ENCODE measurements around the gene FHOD1. TPM values are rescaled to one million over a fixed set of nuclear protein-coding genes. Genes with fewer than 3 reads are reported as not detected.

Gene FHOD1
- total and polyA plus RNA-seq, 2 of the 13 experiments (the other 11 are each of a cell fraction or from before 2014, with no cell fraction given): 20.0 to 20.8 TPM

MicroRNAs encoded within 50 kb of the gene (microRNA counts, 767-probe panel; counts per million panel counts)
- not detected for microRNA hsa-miR-328

Small RNA genes within 50 kb of the gene (microRNA-seq; reads per million reads assigned to microRNA genes)
- gene MIR328: 18.9 reads per million, percentile 55 among the genes with 10 or more reads in this experiment

Small RNA genes within 50 kb of the gene (small RNA-seq; reads per million reads assigned to genes)
- gene MIR328 (ENCODE audit: insufficient read depth in 2 of 3, insufficient read length in 3 of 3, low read depth in 2 of 3, low replicate concordance in 1 of 3): 0 reads per million in 3 experiments

Other genes with a start within 250 kb of the FHOD1 start
- gene CBFB, start 218.3 kb downstream of the FHOD1 start, total RNA-seq (2016; rRNA removed; fragmentation: Illumina TruSeq; extraction: Trizol): 70.8 and 76.0 TPM in 2 replicates
- 15.4 and 22.1 TPM in 2 replicates for gene CBFB, start 218.3 kb downstream of the FHOD1 start, polyA plus RNA-seq (2011; rRNA removed)
- gene PHAF1, start 137.5 kb downstream of the FHOD1 start, total RNA-seq (2016; rRNA removed; fragmentation: Illumina TruSeq; extraction: Trizol): 48.3 and 53.6 TPM in 2 replicates
- 174 and 184 TPM in 2 replicates for gene PHAF1, start 137.5 kb downstream of the FHOD1 start, polyA plus RNA-seq (2011; rRNA removed)
- gene B3GNT9, start 96.5 kb downstream of the FHOD1 start, total RNA-seq (2016; rRNA removed; fragmentation: Illumina TruSeq; extraction: Trizol): 1.5 and 3.1 TPM in 2 replicates
- 1.2 and 1.5 TPM in 2 replicates for gene B3GNT9, start 96.5 kb downstream of the FHOD1 start, polyA plus RNA-seq (2011; rRNA removed)
- 6.2 and 7.8 TPM in 2 replicates for gene TRADD, start 87.6 kb downstream of the FHOD1 start, total RNA-seq (2016; rRNA removed; fragmentation: Illumina TruSeq; extraction: Trizol)
- 8.2 and 10.3 TPM in 2 replicates for gene TRADD, start 87.6 kb downstream of the FHOD1 start, polyA plus RNA-seq (2011; rRNA removed)
- gene FBXL8, start 87.5 kb downstream of the FHOD1 start, total RNA-seq (2016; rRNA removed; fragmentation: Illumina TruSeq; extraction: Trizol): 1.5 and 3.9 TPM in 2 replicates
- gene FBXL8, start 87.5 kb downstream of the FHOD1 start, polyA plus RNA-seq (2011; rRNA removed): 9.3 and 10.9 TPM in 2 replicates
- gene HSF4, start 82.7 kb downstream of the FHOD1 start, total RNA-seq (2016; rRNA removed; fragmentation: Illumina TruSeq; extraction: Trizol): 0.41 and 3.5 TPM in 2 replicates
- 16.9 and 17.9 TPM in 2 replicates for gene HSF4, start 82.7 kb downstream of the FHOD1 start, polyA plus RNA-seq (2011; rRNA removed)
- gene NOL3, start 76.9 kb downstream of the FHOD1 start, total RNA-seq (2016; rRNA removed; fragmentation: Illumina TruSeq; extraction: Trizol): 3.1 and 5.7 TPM in 2 replicates
- 20.5 and 23.3 TPM in 2 replicates for gene NOL3, start 76.9 kb downstream of the FHOD1 start, polyA plus RNA-seq (2011; rRNA removed)
- gene MATCAP1, start 63.5 kb downstream of the FHOD1 start, total RNA-seq (2016; rRNA removed; fragmentation: Illumina TruSeq; extraction: Trizol): 4.4 and 11.2 TPM in 2 replicates
- gene MATCAP1, start 63.5 kb downstream of the FHOD1 start, polyA plus RNA-seq (2011; rRNA removed): 24.5 and 27.2 TPM in 2 replicates
- gene EXOC3L1, start 57.3 kb downstream of the FHOD1 start, total RNA-seq (2016; rRNA removed; fragmentation: Illumina TruSeq; extraction: Trizol): not detected in 2 replicates
- gene EXOC3L1, start 57.3 kb downstream of the FHOD1 start, polyA plus RNA-seq (2011; rRNA removed): 0.10 and 0.12 TPM in 2 replicates
- 73.7 and 84.8 TPM in 2 replicates for gene E2F4, start 55.3 kb downstream of the FHOD1 start, total RNA-seq (2016; rRNA removed; fragmentation: Illumina TruSeq; extraction: Trizol)
- gene E2F4, start 55.3 kb downstream of the FHOD1 start, polyA plus RNA-seq (2011; rRNA removed): 91.2 and 106 TPM in 2 replicates
- gene ELMO3, start 48.4 kb downstream of the FHOD1 start, total RNA-seq (2016; rRNA removed; fragmentation: Illumina TruSeq; extraction: Trizol): 0.58 and 2.6 TPM in 2 replicates
- 4.0 and 5.7 TPM in 2 replicates for gene ELMO3, start 48.4 kb downstream of the FHOD1 start, polyA plus RNA-seq (2011; rRNA removed)
- 50.6 and 72.9 TPM in 2 replicates for gene TMEM208, start 20.4 kb downstream of the FHOD1 start, total RNA-seq (2016; rRNA removed; fragmentation: Illumina TruSeq; extraction: Trizol)
- 58.8 and 66.9 TPM in 2 replicates for gene TMEM208, start 20.4 kb downstream of the FHOD1 start, polyA plus RNA-seq (2011; rRNA removed)
- gene SLC9A5, start 1.5 kb upstream of the FHOD1 start, total RNA-seq (2016; rRNA removed; fragmentation: Illumina TruSeq; extraction: Trizol): 0.15 and 0.58 TPM in 2 replicates
- gene SLC9A5, start 1.5 kb upstream of the FHOD1 start, polyA plus RNA-seq (2011; rRNA removed): 1.4 and 1.5 TPM in 2 replicates
- gene PLEKHG4, start 32.1 kb upstream of the FHOD1 start, total RNA-seq (2016; rRNA removed; fragmentation: Illumina TruSeq; extraction: Trizol): 9.0 and 13.6 TPM in 2 replicates
- gene PLEKHG4, start 32.1 kb upstream of the FHOD1 start, polyA plus RNA-seq (2011; rRNA removed): 7.1 and 13.6 TPM in 2 replicates
- not detected in 2 replicates for gene KCTD19, start 79.3 kb upstream of the FHOD1 start, total RNA-seq (2016; rRNA removed; fragmentation: Illumina TruSeq; extraction: Trizol)
- gene KCTD19, start 79.3 kb upstream of the FHOD1 start, polyA plus RNA-seq (2011; rRNA removed): 0.16 TPM in 1 of 2 replicates, not detected in the other
- 0.13 and 0.15 TPM in 2 replicates for gene LRRC36, start 79.3 kb upstream of the FHOD1 start, total RNA-seq (2016; rRNA removed; fragmentation: Illumina TruSeq; extraction: Trizol)
- gene LRRC36, start 79.3 kb upstream of the FHOD1 start, polyA plus RNA-seq (2011; rRNA removed): 0.12 and 0.16 TPM in 2 replicates
- gene TPPP3, start 146.0 kb upstream of the FHOD1 start, total RNA-seq (2016; rRNA removed; fragmentation: Illumina TruSeq; extraction: Trizol): 0.20 and 0.44 TPM in 2 replicates
- 0.16 TPM in 1 of 2 replicates, not detected in the other for gene TPPP3, start 146.0 kb upstream of the FHOD1 start, polyA plus RNA-seq (2011; rRNA removed)
- gene ZDHHC1, start 169.0 kb upstream of the FHOD1 start, total RNA-seq (2016; rRNA removed; fragmentation: Illumina TruSeq; extraction: Trizol): 0.36 and 1.1 TPM in 2 replicates
- gene ZDHHC1, start 169.0 kb upstream of the FHOD1 start, polyA plus RNA-seq (2011; rRNA removed): 0.47 and 0.51 TPM in 2 replicates
- 6.7 and 13.6 TPM in 2 replicates for gene HSD11B2, start 183.6 kb upstream of the FHOD1 start, total RNA-seq (2016; rRNA removed; fragmentation: Illumina TruSeq; extraction: Trizol)
- 8.9 and 11.9 TPM in 2 replicates for gene HSD11B2, start 183.6 kb upstream of the FHOD1 start, polyA plus RNA-seq (2011; rRNA removed)
- 49.5 and 51.1 TPM in 2 replicates for gene ATP6V0D1, start 233.7 kb upstream of the FHOD1 start, total RNA-seq (2016; rRNA removed; fragmentation: Illumina TruSeq; extraction: Trizol)
- gene ATP6V0D1, start 233.7 kb upstream of the FHOD1 start, polyA plus RNA-seq (2011; rRNA removed): 54.2 and 61.3 TPM in 2 replicates
- not detected in 2 replicates for gene AGRP, start 236.1 kb upstream of the FHOD1 start, total RNA-seq (2016; rRNA removed; fragmentation: Illumina TruSeq; extraction: Trizol)
- gene AGRP, start 236.1 kb upstream of the FHOD1 start, polyA plus RNA-seq (2011; rRNA removed): not detected in 2 replicates